HG02678 (cell line): Measurements from ENCODE around the gene RNF144B.
A peak's percentile ranks its signal among the peaks of the same experiment; 100 is the strongest.
"Not testable (repeated sequence)": the region's sequence is repeated elsewhere in the genome, so short reads cannot be mapped to it uniquely, and the experiment has no call there.

ENCODE experiments used
- ATAC-seq: cut with Tn5 transposase; IDR thresholded peaks from one replicate; pipeline ENCODE4 v1.9.1; 2021; ENCODE audit warnings: mild to moderate bottlenecking, moderate library complexity; ENCODE audit not compliant: unreplicated experiment

RNF144B gene

GRCh38 chr6:18439581-18439980 is 52.4 kb downstream of the RNF144B start:
- ATAC-seq, result no peak

GRCh38 chr6:18441251-18441979 is 54.3 kb downstream of the RNF144B start:
- no peak for ATAC-seq

DNA sequence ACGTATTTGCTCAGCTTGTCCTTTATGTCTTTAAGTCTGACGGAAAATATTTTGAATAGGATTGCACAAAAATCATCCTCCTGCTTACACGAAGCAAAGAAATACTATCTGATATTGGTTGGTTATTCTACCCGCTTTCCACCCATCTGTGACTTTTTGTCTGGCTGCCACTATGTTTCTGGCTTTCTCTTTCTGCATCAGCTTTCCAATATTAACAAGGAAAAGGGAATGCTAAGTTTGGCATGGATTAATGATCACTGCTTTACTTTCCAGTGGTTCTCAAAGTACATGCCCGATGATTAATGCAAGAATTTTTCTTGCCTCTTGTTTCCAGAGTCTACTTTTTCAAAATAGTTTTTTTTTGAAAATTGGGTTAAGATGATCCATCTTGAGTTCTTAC is 57.0 kb downstream of the RNF144B start:
- ATAC-seq, result no peak

- no peak for ATAC-seq
These were observed 58.1 kb downstream of the RNF144B start for GRCh38 chr6:18445228-18445627.

DNA sequence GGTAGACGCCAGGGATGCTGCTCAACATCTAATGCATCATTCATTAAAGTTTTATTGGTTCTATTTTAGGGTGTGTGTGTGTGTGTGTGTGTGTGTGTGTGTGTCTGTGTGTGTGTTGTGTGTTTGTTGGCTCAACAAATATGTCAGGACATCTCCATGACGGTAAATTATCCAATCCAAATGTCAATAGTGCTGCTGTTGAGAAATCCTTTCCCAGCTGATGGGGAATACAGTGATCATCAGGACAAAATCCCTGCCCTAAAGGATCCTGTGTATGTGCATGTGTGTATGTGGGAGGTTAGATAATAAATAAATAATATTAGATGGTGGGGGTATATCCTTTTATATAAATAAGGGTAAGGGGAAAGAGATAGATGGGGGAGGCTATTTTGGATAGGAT is 59.6 kb downstream of the RNF144B start:
- no peak for ATAC-seq

DNA sequence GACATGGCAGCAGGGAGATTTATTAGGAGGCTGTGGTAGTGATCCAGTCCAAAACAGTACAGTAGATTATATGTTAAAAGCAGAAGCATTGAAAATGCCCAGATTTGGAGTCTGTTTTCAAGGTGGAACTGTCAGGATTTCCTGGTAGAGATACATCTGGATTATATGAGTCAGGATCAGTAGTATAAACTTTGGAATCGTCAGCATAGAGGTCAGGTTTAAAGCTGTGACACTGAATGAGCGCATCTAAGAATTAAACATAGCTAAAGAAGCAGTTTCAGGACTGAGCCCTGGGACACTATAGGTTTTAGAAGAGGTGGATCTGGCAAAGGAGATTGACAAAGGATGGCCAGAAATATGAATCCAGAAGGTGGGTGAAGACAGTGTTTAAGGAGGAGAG is 60.4 kb downstream of the RNF144B start:
- no peak for ATAC-seq

GRCh38 chr6:18451756-18452155 is 64.6 kb downstream of the RNF144B start:
- ATAC-seq, result no peak

DNA sequence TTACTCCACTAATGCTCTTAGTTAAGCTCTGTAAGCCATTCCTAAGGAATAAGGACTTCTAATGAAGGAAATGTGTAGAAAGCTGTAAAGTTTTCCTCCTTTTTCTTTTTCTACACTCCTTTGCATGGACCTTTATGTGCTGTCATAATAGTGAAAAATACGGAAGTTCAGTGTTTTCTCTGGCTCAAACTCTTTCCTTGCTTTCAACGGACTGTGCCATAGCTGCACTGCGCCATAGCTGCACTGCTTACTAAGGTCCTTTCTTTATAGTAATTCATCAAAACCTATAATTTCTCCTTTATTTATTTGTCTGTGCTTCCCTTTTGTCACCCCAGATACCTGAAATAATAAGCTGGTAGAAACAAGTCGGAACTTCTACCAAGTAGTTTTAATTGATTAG is 67.3 kb downstream of the RNF144B start:
- no peak for ATAC-seq

DNA sequence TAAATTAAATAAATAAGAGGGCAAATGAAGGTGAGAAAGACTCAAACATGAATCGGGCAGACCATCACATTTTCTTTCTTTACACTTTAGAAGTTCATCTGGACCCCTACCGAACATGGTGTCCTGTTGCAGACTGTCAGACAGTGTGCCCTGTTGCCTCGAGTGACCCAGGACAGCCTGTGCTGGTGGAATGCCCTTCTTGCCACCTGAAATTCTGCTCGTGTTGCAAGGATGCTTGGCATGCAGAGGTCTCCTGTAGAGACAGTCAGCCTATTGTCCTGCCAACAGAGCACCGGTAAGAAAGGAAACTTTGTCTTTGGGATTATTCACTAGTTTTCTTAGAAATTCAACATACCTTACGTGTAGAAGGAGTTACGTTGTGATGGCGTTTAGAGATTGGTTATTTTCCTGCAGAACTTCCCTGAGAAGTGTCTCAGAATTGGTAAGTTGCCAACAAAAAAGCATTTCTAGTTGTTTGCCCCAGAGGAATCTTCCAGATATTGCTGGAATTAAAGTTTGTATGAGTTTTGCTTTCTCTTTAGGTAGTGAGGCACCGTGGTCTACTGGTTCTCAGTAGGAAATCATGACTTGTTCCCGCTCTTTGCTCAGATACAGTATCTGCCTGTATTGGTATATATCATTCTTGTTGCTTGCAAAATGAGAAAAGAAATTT is 70.1 kb downstream of the RNF144B start:
- no peak for ATAC-seq

DNA sequence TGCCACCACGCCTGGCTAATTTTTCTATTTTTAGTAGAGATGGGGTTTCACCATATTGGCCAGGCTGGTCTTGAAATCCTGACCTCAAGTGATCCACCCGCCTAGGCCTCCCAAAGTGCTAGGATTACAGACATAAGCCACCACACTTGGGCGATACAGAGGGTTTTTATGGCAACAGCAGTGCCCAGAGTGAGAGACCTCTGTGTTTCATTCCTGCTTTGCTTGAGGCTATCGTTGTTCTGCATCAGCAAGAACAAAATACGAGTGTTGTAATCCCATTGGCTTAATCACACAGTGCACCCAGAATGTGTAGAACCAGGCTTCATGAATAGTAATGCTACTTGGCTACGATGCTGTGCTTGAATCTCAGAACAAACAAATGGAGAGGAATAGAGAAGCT is 70.9 kb downstream of the RNF144B start:
- not testable (repeated sequence) for ATAC-seq

DNA sequence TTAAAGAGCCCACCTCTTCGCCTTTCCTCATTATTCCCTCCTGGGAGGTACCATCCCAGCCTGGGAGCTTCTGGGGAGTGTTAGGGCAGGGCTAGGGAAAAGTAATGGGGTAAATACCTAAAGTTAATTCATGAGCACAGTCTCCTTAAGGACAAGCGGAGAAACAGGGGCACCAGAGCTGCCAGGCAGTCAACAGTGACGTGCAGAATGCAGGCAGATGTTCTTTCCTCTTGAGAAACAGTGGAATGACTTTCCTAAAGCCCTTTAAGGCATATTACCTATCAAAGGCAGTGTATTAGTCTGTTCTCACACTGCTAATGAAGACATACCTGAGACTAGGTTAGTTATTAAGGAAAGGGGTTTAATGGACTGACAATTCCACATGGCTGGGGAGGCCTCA is 76.3 kb downstream of the RNF144B start:
- no peak for ATAC-seq

DNA sequence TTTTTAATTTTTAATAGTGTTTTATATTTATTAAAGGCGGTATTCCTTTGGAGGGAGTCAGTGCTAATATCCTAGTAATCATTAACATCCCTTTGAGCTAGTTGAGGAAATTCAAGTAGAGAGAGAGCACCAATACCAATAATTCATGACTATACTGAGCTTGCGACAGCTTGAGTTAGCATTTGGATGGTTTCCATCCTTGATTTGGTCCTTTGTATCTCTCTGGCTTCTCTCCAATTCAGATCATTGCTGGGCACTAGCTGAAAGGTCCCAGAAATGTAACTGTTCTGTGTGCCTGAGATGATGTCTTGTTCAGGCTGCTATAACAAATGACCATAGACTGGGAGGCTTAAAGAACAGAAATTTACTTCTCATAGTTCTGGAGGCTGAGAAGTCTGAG is 77.0 kb downstream of the RNF144B start:
- ATAC-seq, result no peak

DNA sequence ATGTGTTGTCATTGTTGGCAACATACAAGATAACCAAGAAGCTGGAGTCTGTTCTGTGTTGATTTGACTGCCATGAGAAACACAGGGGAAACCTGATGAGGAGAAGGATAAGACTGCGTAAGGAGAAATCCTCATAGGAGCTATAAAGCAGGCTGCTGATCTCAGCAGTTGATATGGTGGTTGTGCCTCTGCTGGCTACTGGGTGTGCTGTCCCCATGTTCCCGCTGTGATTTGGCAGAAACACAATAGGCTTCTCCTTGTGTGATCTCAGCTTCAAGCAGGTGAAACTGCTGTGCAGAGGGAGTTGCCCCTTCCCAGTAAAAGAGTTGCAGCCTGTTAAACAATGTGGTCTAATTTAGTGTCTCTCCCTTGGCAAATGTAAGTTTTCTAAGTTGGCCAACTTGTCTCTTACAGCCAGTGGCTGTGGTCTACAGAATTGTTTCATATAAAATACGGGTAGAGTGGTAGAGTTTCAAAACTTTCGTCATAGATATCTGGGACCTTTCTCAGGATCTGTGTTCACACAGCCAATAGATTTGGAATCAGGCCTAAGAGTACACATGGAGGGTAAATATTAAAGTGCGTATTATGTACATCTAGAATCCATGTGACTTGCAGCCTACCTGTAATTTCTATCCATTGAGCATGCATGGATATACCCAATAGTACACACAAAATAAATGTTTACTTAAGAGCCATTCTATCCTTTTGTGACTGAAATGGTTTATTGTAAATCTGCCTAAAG is 78.4 kb downstream of the RNF144B start:
- ATAC-seq, result no peak

DNA sequence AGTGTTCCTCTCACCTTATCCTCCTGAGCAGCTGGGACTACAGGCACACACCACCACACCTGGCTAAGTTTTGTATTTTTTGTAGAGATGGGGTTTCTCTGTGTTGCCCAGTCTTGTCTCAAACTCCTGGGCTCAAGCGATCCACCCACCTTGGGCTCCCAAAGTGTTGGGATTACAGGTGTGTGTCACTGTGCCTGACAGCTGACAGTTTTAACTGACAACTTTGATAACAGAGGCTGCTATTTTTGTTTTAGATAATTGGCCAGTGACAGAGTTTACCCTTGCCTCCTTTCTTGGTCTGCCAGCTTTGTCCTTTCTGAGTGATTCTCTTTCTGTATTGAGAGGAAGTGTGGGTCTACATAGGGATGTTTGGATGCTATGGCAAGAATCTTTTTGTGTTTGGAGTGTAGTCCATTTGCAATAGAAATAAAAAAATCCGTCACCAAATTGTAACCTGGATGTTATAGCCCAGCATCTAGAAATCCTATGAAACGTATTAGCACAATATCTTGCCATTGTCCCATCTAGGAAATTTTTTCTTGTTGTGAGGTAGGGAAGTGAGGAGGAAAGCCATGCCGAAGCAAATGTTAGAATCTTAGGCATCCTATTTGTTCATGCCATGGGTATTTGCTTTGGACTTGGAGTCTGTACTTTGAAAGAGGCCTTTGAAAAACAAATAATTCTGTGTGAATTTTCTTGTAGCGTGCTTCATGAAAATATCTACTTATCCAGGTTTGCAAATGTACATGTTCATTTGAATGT is 80.8 kb downstream of the RNF144B start:
- ATAC-seq, result no peak

DNA sequence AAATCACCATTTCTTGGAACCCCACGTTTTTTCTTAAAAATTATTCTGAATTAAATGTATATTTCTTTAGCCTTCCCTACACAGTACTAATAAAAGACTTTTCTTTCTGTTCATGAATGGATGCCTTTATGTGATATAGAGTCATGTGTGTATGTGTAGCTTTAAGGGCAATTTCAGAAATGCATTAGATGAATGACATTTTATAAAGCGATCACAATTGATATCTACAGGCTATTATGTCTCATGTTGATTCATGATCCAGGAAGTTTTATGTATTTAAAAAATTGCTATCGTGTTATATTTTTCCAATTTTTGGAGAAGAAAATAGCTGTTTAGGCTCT is 81.3 kb downstream of the RNF144B start:
- ATAC-seq, result no peak

GRCh38 chr6:18469536-18469935 is 82.4 kb downstream of the RNF144B start:
- ATAC-seq, result no peak

GRCh38 chr6:18471232-18471964 is 84.2 kb downstream of the RNF144B start:
- no peak for ATAC-seq

DNA sequence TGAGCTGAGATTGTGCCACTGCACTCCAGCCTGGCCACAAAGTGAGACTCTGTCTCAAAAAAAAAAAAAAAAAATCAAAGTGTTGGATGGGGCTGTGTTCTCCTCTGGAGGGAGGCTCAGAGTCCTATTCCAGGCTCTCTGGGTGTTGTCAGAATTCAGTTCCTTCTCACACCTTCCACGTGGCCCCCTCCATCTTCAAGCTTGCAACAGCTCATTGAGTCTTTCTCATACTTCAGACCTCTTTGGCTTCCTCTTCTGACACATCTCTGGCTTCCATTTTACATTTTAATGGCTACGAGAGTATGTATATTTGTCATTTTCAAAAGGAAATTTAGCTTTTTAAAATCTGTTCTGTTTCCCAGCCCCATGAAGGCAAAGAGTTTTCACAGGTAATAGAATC is 85.8 kb downstream of the RNF144B start:
- no peak for ATAC-seq

DNA sequence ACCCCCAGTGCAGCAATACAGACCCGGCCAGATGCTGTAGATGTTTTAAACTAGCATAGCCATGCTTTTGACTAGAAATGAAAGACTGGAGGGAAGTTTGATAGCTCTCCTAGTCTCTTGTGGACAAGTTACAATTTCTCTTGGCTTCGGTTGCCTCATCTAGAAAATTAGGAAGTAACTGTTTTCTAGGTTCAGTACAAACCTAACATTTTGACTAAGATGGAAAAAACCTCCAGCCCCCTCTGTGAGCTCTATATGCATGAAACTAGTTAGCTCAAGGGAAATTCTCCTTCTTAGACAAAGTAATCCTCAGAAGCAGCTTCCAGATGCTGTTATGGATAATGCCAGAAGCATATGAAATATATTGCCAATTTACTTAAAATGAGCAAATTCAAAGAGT is 86.6 kb downstream of the RNF144B start:
- ATAC-seq, result peak; percentile 62

GRCh38 chr6:18477301-18477941 is 90.3 kb downstream of the RNF144B start:
- ATAC-seq, result peak; percentile 53
